ENCODE results near the gene GH1. TPM values are rescaled to one million over a fixed set of nuclear protein-coding genes. Genes with fewer than 3 reads are reported as not detected.
"Not testable (repeated sequence)": the region's sequence is repeated elsewhere in the genome, so short reads cannot be mapped to it uniquely, and the experiment has no call there.

Gene GH1
- total and polyA plus RNA-seq, 2 of the 13 experiments (the other 11 are each of a cell fraction or from before 2014, with no cell fraction given), result not detected

GRCh38 chr17:63882626-63883126, 36.0 kb downstream of the GH1 start:
- in situ Hi-C loops (cut with HindIII; ENCODE audit: extremely low pct_ligation_motif_present, low pct_unique_long_range_greater_than_20kb); H3K27ac ChIP-seq (ENCODE audit: extremely low read length, insufficient read depth, low read length); H3K4me2 ChIP-seq (ENCODE audit: low read depth, low read length); H3K9me3 ChIP-seq (ENCODE audit: low read length); H3K79me2 ChIP-seq (ENCODE audit: insufficient read depth, low read length); H3K9ac ChIP-seq (ENCODE audit: insufficient read depth, low read depth, low read length); H2AFZ ChIP-seq (ENCODE audit: low read length); intact Hi-C loops (cut with micrococcal nuclease; ENCODE audit: unreplicated experiment); POLR2A ChIA-PET; FAIRE-seq; H3K27me3 ChIP-seq (ENCODE audit: control insufficient read depth in 1 of 2, insufficient read depth in 2 of 2, low read length in 2 of 2); H3K36me3 ChIP-seq (replicated peaks in 1 of 2; ENCODE audit: control insufficient read depth in 1 of 2, insufficient read depth in 2 of 2, low read length in 2 of 2); H3K4me3 ChIP-seq (replicated peaks in 1 of 3; ENCODE audit: insufficient read depth in 1 of 3, low read depth in 2 of 3, low read length in 3 of 3); H3K4me1 ChIP-seq (ENCODE audit: insufficient read depth, low read length); DNase-seq (ENCODE audit: low spot score); BruUV-seq (replicated peaks); ATAC-seq; H4K20me1 ChIP-seq (ENCODE audit: insufficient read depth, low read length): not testable (repeated sequence)
- CTCF ChIA-PET (ENCODE audit: low intra/inter-chr PET ratio, low total read pairs), result interaction anchor here (1.3 kb wide), 1 partner anchor 16 kb away, joined by 4 read pairs; no protein-coding TSS in a partner anchor
- WGBS (ENCODE audit: low lambda C conversion rate), result 50% methylated on average over 9 of the region's 9 CpGs
- TF ChIP-seq ZNF629 (CRISPR knock-in tag; conservative IDR thresholded peaks at IDR 0.05) (peak; percentile 75), ZMYM3 (CRISPR knock-in tag; IDR thresholded peaks at IDR 0.05) (0 out of 2 replicates have a peak, but pooled peaks have one; percentile 35)

- in situ Hi-C loops (cut with HindIII; ENCODE audit: extremely low pct_ligation_motif_present, low pct_unique_long_range_greater_than_20kb), result no loop called here
- Histone ChIP-seq H4K20me1 (ENCODE audit: insufficient read depth, low read length) (no peaks in the 10 kb centered on the region), H3K27ac (ENCODE audit: extremely low read length, insufficient read depth, low read length) (no peak within 1 kb of the TSS), H2AFZ (ENCODE audit: low read length) (no peak within 1 kb of the TSS), H3K4me3 (replicated peaks in 1 of 3; ENCODE audit: insufficient read depth in 1 of 3, low read depth in 2 of 3, low read length in 3 of 3) (no peak within 1 kb of the TSS), H3K9ac (ENCODE audit: insufficient read depth, low read depth, low read length) (no peak within 1 kb of the TSS), H3K4me2 (ENCODE audit: low read depth, low read length) (peak within 1 kb of the TSS; percentile 50), H3K36me3 (replicated peaks in 1 of 2; ENCODE audit: control insufficient read depth in 1 of 2, insufficient read depth in 2 of 2, low read length in 2 of 2) (no peaks in the 10 kb centered on the region), H3K4me1 (ENCODE audit: insufficient read depth, low read length) (peaks cover 9% of the 10 kb centered on the region; the same call in 1 of the 2 replicates), H3K27me3 (ENCODE audit: control insufficient read depth in 1 of 2, insufficient read depth in 2 of 2, low read length in 2 of 2) (peaks cover under 1 to 1% of the 10 kb centered on the region in 2 experiments; a peak in 4 of 5 replicates), H3K79me2 (ENCODE audit: insufficient read depth, low read length) (no peaks in the 10 kb centered on the region), H3K9me3 (ENCODE audit: low read length) (no peaks in the 10 kb centered on the region)
- ATAC-seq, result peak; percentile 88
- no TSS peak for BruUV-seq (replicated peaks)
- POLR2A ChIA-PET, result no interaction called here
- CTCF ChIA-PET (ENCODE audit: low intra/inter-chr PET ratio, low total read pairs), result interaction anchor here (1.3 kb wide), 1 partner anchor 16 kb away, joined by 4 read pairs; no protein-coding TSS in a partner anchor
- intact Hi-C loops (cut with micrococcal nuclease; ENCODE audit: unreplicated experiment), result no loop called here
- WGBS (ENCODE audit: low lambda C conversion rate), result 31% methylated on average over 10 of the region's 15 CpGs
- DNase-seq (ENCODE audit: low spot score), result peak; percentile 29
- FAIRE-seq, result no peak
- no peak for TF ChIP-seq ZBTB8A (CRISPR knock-in tag; IDR thresholded peaks at IDR 0.05; ENCODE audit: borderline replicate concordance, low read depth)
- no peak for TF ChIP-seq ZNF124 (CRISPR knock-in tag; IDR thresholded peaks at IDR 0.05)
- TF ChIP-seq ZFYVE20 (CRISPR knock-in tag; IDR thresholded peaks at IDR 0.05; ENCODE audit: borderline replicate concordance, low read depth), result no peak
- TF ChIP-seq DRAP1 (CRISPR knock-in tag; IDR thresholded peaks at IDR 0.05), result no peak
- no peak for TF ChIP-seq ZFP37 (CRISPR knock-in tag; IDR thresholded peaks at IDR 0.05; ENCODE audit: borderline replicate concordance)
- TF ChIP-seq CTCF (CRISPR knock-in tag; IDR thresholded peaks at IDR 0.05), result peak; percentile 60
- TF ChIP-seq ZNF33B (CRISPR knock-in tag; IDR thresholded peaks at IDR 0.05), result no peak
- TF ChIP-seq ATF7-NPFF (CRISPR knock-in tag; IDR thresholded peaks at IDR 0.05; ENCODE audit: low read depth), result no peak
Measured at GRCh38 chr17:63881935-63882601, 36.6 kb downstream of the GH1 start, which contains the start of gene GH2. Gene GH2, minus strand, starts transcription at chr17:63881944. Its CDS starts 143 bp downstream, at chr17:63881801.

Measured in HepG2 (cell line).